Activated CD4-positive, alpha-beta T cell treated with anti-CD3 and anti-CD28 coated beads for 48 hours (primary cell): ENCODE results near the gene MTUS2.

Source experiments
- DNase-seq: peaks from one replicate; pipeline ENCODE4 v3.0.0-alpha.2; 2020

MTUS2 gene

GRCh38 chr13:29111446-29111845 is 291.3 kb downstream of the MTUS2 start:
- DNase-seq = no peak

- DNase-seq = no peak
Observed at GRCh38 chr13:29115842-29116241, 295.7 kb downstream of the MTUS2 start.

- DNase-seq = no peak
Observed at GRCh38 chr13:29117663-29118062, 297.5 kb downstream of the MTUS2 start.

- DNase-seq = no peak
Observed at GRCh38 chr13:29118471-29118870, 298.3 kb downstream of the MTUS2 start.

GRCh38 chr13:29125191-29125933 is 305.2 kb downstream of the MTUS2 start:
- DNase-seq = no peak

GRCh38 chr13:29125934-29126424 is 305.8 kb downstream of the MTUS2 start:
- DNase-seq = no peak

- DNase-seq = no peak
Observed at GRCh38 chr13:29129616-29130015, 309.5 kb downstream of the MTUS2 start.

GRCh38 chr13:29131159-29131558 is 311.0 kb downstream of the MTUS2 start:
- no peak for DNase-seq

- DNase-seq = no peak
Observed at GRCh38 chr13:29131881-29132668, 311.9 kb downstream of the MTUS2 start.

- DNase-seq = no peak
Observed at GRCh38 chr13:29136341-29136740, 316.2 kb downstream of the MTUS2 start.

GRCh38 chr13:29137016-29137415 is 316.9 kb downstream of the MTUS2 start:
- no peak for DNase-seq

- no peak for DNase-seq
Observed at GRCh38 chr13:29137995-29138394, 317.9 kb downstream of the MTUS2 start.

- DNase-seq = no peak
Observed at GRCh38 chr13:29140277-29140676, 320.1 kb downstream of the MTUS2 start.

- no peak for DNase-seq
Observed at GRCh38 chr13:29143847-29144246, 323.7 kb downstream of the MTUS2 start.

GRCh38 chr13:29154390-29154789 is 334.3 kb downstream of the MTUS2 start:
- no peak for DNase-seq

GRCh38 chr13:29156136-29156535 is 336.0 kb downstream of the MTUS2 start:
- no peak for DNase-seq

GRCh38 chr13:29159871-29160270 is 339.7 kb downstream of the MTUS2 start:
- no peak for DNase-seq

- DNase-seq = no peak
Observed at GRCh38 chr13:29160862-29161261, 340.7 kb downstream of the MTUS2 start.

- DNase-seq = no peak
Observed at GRCh38 chr13:29161676-29162075, 341.5 kb downstream of the MTUS2 start.

- DNase-seq = no peak
Observed at GRCh38 chr13:29162638-29163235, 342.6 kb downstream of the MTUS2 start.

GRCh38 chr13:29164116-29164515 is 344.0 kb downstream of the MTUS2 start:
- DNase-seq = no peak

GRCh38 chr13:29165216-29165615 is 345.1 kb downstream of the MTUS2 start:
- DNase-seq = no peak

- no peak for DNase-seq
Observed at GRCh38 chr13:29165840-29166239, 345.7 kb downstream of the MTUS2 start.
